Breast epithelium (tissue), 4 donors: ENCODE data around the gene CCDC112. TPM values are rescaled to one million over a fixed set of nuclear protein-coding genes. Genes with fewer than 3 reads are reported as not detected.

Experiments
- DNase-seq, 2 donors: peaks; one replicate each; pipeline ENCODE4 v3.0.0-alpha.2; 2019; ENCODE audit warnings: low spot score in 2 of 2
- H3K27ac ChIP-seq, 2 donors: fragments of 200-600 bp; sonication (generic) in 1 of 2; one replicate each; pipeline ENCODE4 v1.5.1; 2016 to 2019; ENCODE audit warnings: mild to moderate bottlenecking in 1 of 2
- H3K27me3 ChIP-seq, 2 donors: fragments of 200-600 bp; sonication (generic) in 1 of 2; one replicate each; pipeline versions ENCODE4 v1.5.1 to v1.6.0; 2017 to 2019; ENCODE audit warnings: control low read depth in 1 of 2, mild to moderate bottlenecking in 1 of 2
- H3K36me3 ChIP-seq: fragments of 200-600 bp; one replicate; pipeline ENCODE4 v1.5.1; 2019
- H3K4me1 ChIP-seq, 2 donors: fragments of 200-600 bp; sonication (generic); one replicate each; pipeline ENCODE4 v1.5.1; 2016 to 2019; ENCODE audit warnings: control low read depth in 1 of 2
- H3K4me3 ChIP-seq, 3 donors: fragments of 200-600 bp; sonication (generic); 1 replicate in 2 of 3; 2 replicates in 1 of 3; pipeline ENCODE4 v1.5.1; 2016 to 2019; ENCODE audit warnings: mild to moderate bottlenecking in 3 of 3, moderate library complexity in 2 of 3
- H3K9me3 ChIP-seq, 2 donors: fragments of 200-600 bp; sonication (generic) in 1 of 2; one replicate each; pipeline ENCODE4 v1.5.1; 2016 to 2019; ENCODE audit warnings: control low read depth in 1 of 2
- CTCF ChIP-seq, 3 donors: fragments of 450-650 bp; IDR thresholded peaks; one replicate each; pipeline ENCODE4 v1.5.1; 2016 to 2017; ENCODE audit warnings: antibody characterized with exemption in 3 of 3, mild to moderate bottlenecking in 3 of 3, moderate library complexity in 3 of 3
- POLR2A ChIP-seq: fragments of 450-650 bp; IDR thresholded peaks from one replicate; pipeline ENCODE4 v1.6.1; 2016; ENCODE audit warnings: antibody characterized with exemption, mild to moderate bottlenecking, moderate library complexity
- POLR2AphosphoS5 ChIP-seq, 3 donors: sonication (generic); formaldehyde crosslinking; IDR thresholded peaks; one replicate each; pipeline ENCODE4 v1.6.1; 2017; ENCODE audit warnings: antibody characterized with exemption in 3 of 3
- intact Hi-C: fragments of 100-400 bp; cut with DNase I; formaldehyde crosslinking; loops from one replicate; pipeline ENCODE4 v1.15.1; 2023; ENCODE audit warnings: low total_unique reads
- total RNA-seq, 3 donors: library from RNA; depleted of rRNA; stranded (reverse); fragments of >200 nt; gene quantifications; one replicate each; pipeline ENCODE4 v1.1.0, GENCODE V29; 2016

Gene CCDC112
- total RNA-seq, 3 donors from 2014 or later: 7.9 to 11.1 (median 8.6) TPM

GRCh38 chr5:115265220-115265619 is 31.2 kb downstream of the CCDC112 start:
- Histone ChIP-seq H3K9me3 (no peaks in the 10 kb centered on the region), H3K4me1 (no peaks in the 10 kb centered on the region), H3K27ac (no peak overlapping the region), H3K36me3 (no peaks in the 10 kb centered on the region), H3K27me3 (no peaks in the 10 kb centered on the region), H3K4me3 (no peak overlapping the region)
- DNase-seq: no peak
- no peak for TF ChIP-seq POLR2AphosphoS5 (IDR thresholded peaks at IDR 0.05)
- TF ChIP-seq POLR2A: no peak
- no peak for TF ChIP-seq CTCF (IDR thresholded peaks at IDR 0.05)
- intact Hi-C loops: no loop called here

- no peak overlapping the region for H3K4me3 ChIP-seq
- no peaks in the 10 kb centered on the region for H3K9me3 ChIP-seq
- TF ChIP-seq POLR2A (no peak), POLR2AphosphoS5 (IDR thresholded peaks at IDR 0.05) (no peak), CTCF (IDR thresholded peaks at IDR 0.05) (no peak)
- no peaks in the 10 kb centered on the region for H3K4me1 ChIP-seq
- DNase-seq: no peak
- no peak overlapping the region for H3K27ac ChIP-seq
- no peaks in the 10 kb centered on the region for H3K27me3 ChIP-seq
- no peaks in the 10 kb centered on the region for H3K36me3 ChIP-seq
- intact Hi-C loops: no loop called here
Observed at GRCh38 chr5:115264786-115265185, 31.7 kb downstream of the CCDC112 start.

- Histone ChIP-seq H3K27me3 (no peaks in the 10 kb centered on the region), H3K36me3 (no peaks in the 10 kb centered on the region), H3K4me1 (peaks cover 0 to 3% of the 10 kb centered on the region in 2 donors), H3K4me3 (peak overlapping the region; percentile 77 to 93 (median 89)), H3K27ac (peak overlapping the region; percentile 83 to 87), H3K9me3 (no peaks in the 10 kb centered on the region)
- no peak for TF ChIP-seq POLR2A
- TF ChIP-seq POLR2AphosphoS5 (IDR thresholded peaks at IDR 0.05): no peak
- TF ChIP-seq CTCF (IDR thresholded peaks at IDR 0.05): no peak
- intact Hi-C loops: no loop called here
- DNase-seq: no peak
Observed at GRCh38 chr5:115263078-115263380, 33.4 kb downstream of the CCDC112 start.

GRCh38 chr5:115262321-115263077 is 34.0 kb downstream of the CCDC112 start, which contains the start of gene PGGT1B:
Gene PGGT1B, minus strand, starts transcription at chr5:115262877. Its CDS starts 26 bp downstream, at chr5:115262851.
- Histone ChIP-seq H3K4me3 (peak within 1 kb of the TSS; percentile 77 to 93 (median 89)), H3K27ac (peak within 1 kb of the TSS; percentile 83 to 87), H3K27me3 (no peaks in the 10 kb centered on the region), H3K36me3 (no peaks in the 10 kb centered on the region), H3K9me3 (no peaks in the 10 kb centered on the region), H3K4me1 (peaks cover 0 to 3% of the 10 kb centered on the region in 2 donors)
- intact Hi-C loops: no loop called here
- DNase-seq: peak; percentile 43 to 61
- TF ChIP-seq POLR2AphosphoS5 (IDR thresholded peaks at IDR 0.05) (peak in 1 of 3 donors; percentile 63), CTCF (IDR thresholded peaks at IDR 0.05) (no peak)

- peak overlapping the region; percentile 77 to 93 (median 89) for H3K4me3 ChIP-seq
- H3K4me1 ChIP-seq: peaks cover 0 to 3% of the 10 kb centered on the region in 2 donors
- H3K27ac ChIP-seq: peak overlapping the region in 1 of 2 donors; percentile 83
- no peak for TF ChIP-seq CTCF (IDR thresholded peaks at IDR 0.05)
- no peak for TF ChIP-seq POLR2A
- TF ChIP-seq POLR2AphosphoS5 (IDR thresholded peaks at IDR 0.05): no peak
- no peaks in the 10 kb centered on the region for H3K36me3 ChIP-seq
- no peaks in the 10 kb centered on the region for H3K27me3 ChIP-seq
- DNase-seq: no peak
- intact Hi-C loops: no loop called here
- H3K9me3 ChIP-seq: no peaks in the 10 kb centered on the region
Observed at GRCh38 chr5:115262011-115262320, 34.5 kb downstream of the CCDC112 start.
